ENCODE measurements around the gene NOS1AP. TPM values are rescaled to one million over a fixed set of nuclear protein-coding genes. Genes with fewer than 3 reads are reported as not detected.

NOS1AP gene
- polyA plus RNA-seq, 4 donors = 0.89 to 2.1 (median 1.7) TPM

GRCh38 chr1:162314206-162314605 is 244.7 kb downstream of the NOS1AP start:
- FAIRE-seq (no peak), DNase-seq (no peak)
- Histone ChIP-seq H3K9me3 (ENCODE audit: control insufficient read depth in 2 of 2, insufficient read depth in 1 of 2, low read depth in 1 of 2, low read length in 1 of 2) (no peaks in the 10 kb centered on the region), H3K4me3 (ENCODE audit: low read depth in 1 of 3, low read length in 3 of 3) (no peak overlapping the region), H3K27me3 (ENCODE audit: control insufficient read depth in 3 of 3, insufficient read depth in 3 of 3, low read length in 3 of 3) (peaks cover 0 to 4% (median 0%) of the 10 kb centered on the region in 3 donors), H3K4me1 (ENCODE audit: control insufficient read depth in 3 of 3, insufficient read depth in 2 of 3, low read depth in 1 of 3, low read length in 2 of 3) (peaks cover 2 to 43% (median 8%) of the 10 kb centered on the region in 3 donors), H3K27ac (ENCODE audit: low read depth in 1 of 3, low read length in 2 of 3) (no peak overlapping the region), H3K36me3 (ENCODE audit: control insufficient read depth in 3 of 3, insufficient read depth in 2 of 3, low read depth in 1 of 3, low read length in 3 of 3) (no peaks in the 10 kb centered on the region)
- WGBS, 3 donors = 90 to 95% (median 92%) methylated on average over 1 of the region's 1 CpG

GRCh38 chr1:162315673-162316072 is 246.2 kb downstream of the NOS1AP start:
- Histone ChIP-seq H3K36me3 (ENCODE audit: control insufficient read depth in 3 of 3, insufficient read depth in 2 of 3, low read depth in 1 of 3, low read length in 3 of 3) (no peaks in the 10 kb centered on the region), H3K4me3 (ENCODE audit: low read depth in 1 of 3, low read length in 3 of 3) (no peak overlapping the region), H3K27me3 (ENCODE audit: control insufficient read depth in 3 of 3, insufficient read depth in 3 of 3, low read length in 3 of 3) (peaks cover 0 to 4% (median 0%) of the 10 kb centered on the region in 3 donors), H3K27ac (ENCODE audit: low read depth in 1 of 3, low read length in 2 of 3) (no peak overlapping the region), H3K4me1 (ENCODE audit: control insufficient read depth in 3 of 3, insufficient read depth in 2 of 3, low read depth in 1 of 3, low read length in 2 of 3) (peaks cover 2 to 47% (median 11%) of the 10 kb centered on the region in 3 donors), H3K9me3 (ENCODE audit: control insufficient read depth in 2 of 2, insufficient read depth in 1 of 2, low read depth in 1 of 2, low read length in 1 of 2) (no peaks in the 10 kb centered on the region)
- DNase-seq (peak; percentile 45 to 74), FAIRE-seq (no peak)
- 11 to 47% (median 21%) methylated on average over 2 of the region's 2 CpGs for WGBS, 3 donors

DNA sequence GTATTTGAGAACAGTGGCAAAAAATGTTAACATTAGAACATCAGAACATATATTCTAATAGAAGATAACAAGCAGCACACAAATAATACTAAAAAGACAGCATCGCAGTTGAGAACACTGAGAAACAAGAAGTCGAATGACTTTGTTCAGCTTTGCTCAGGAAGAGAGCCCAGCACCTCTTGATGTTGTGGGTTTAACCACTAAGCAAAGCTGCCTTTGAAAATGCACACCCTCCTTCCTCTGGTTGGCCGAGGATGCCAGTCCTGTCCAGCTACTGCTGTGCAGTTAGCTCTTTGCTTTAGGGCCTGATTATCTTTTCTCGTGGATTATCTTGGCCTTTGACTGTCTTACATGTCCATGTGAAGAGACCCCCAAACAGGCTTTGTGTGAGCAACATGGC is 246.7 kb downstream of the NOS1AP start:
- no peak for DNase-seq
- H3K9me3 ChIP-seq (ENCODE audit: control insufficient read depth in 2 of 2, insufficient read depth in 1 of 2, low read depth in 1 of 2, low read length in 1 of 2) = no peaks in the 10 kb centered on the region
- H3K4me1 ChIP-seq (ENCODE audit: control insufficient read depth in 3 of 3, insufficient read depth in 2 of 3, low read depth in 1 of 3, low read length in 2 of 3) = peaks cover 2 to 47% (median 11%) of the 10 kb centered on the region in 3 donors
- FAIRE-seq = no peak
- H3K36me3 ChIP-seq (ENCODE audit: control insufficient read depth in 3 of 3, insufficient read depth in 2 of 3, low read depth in 1 of 3, low read length in 3 of 3) = no peaks in the 10 kb centered on the region
- 51 to 62% (median 57%) methylated on average over 4 of the region's 4 CpGs for WGBS, 3 donors
- no peak overlapping the region for H3K4me3 ChIP-seq (ENCODE audit: low read depth in 1 of 3, low read length in 3 of 3)
- H3K27me3 ChIP-seq (ENCODE audit: control insufficient read depth in 3 of 3, insufficient read depth in 3 of 3, low read length in 3 of 3) = peaks cover 0 to 4% (median 0%) of the 10 kb centered on the region in 3 donors
- no peak overlapping the region for H3K27ac ChIP-seq (ENCODE audit: low read depth in 1 of 3, low read length in 2 of 3)

DNA sequence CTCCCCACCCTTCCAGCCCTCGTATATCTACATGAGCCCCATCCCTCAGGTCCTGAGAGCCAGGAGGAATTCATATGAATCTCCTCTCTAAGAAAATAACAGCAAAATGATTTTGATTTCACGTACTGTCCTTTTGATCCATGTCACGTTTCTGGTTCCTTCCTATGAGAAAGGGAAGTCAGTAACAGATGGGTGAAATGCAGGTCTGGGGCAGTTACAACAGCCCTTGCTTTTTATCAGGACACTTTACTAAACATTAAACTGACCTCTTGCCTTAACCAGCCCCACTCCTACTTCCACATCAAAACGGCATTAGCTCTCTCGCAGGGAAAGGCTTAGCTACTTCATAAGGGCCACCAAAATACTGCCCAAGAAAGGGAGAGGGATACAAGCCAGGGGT is 248.1 kb downstream of the NOS1AP start:
- Histone ChIP-seq H3K27me3 (ENCODE audit: control insufficient read depth in 3 of 3, insufficient read depth in 3 of 3, low read length in 3 of 3) (peaks cover 0 to 4% (median 0%) of the 10 kb centered on the region in 3 donors), H3K9me3 (ENCODE audit: control insufficient read depth in 2 of 2, insufficient read depth in 1 of 2, low read depth in 1 of 2, low read length in 1 of 2) (no peaks in the 10 kb centered on the region), H3K4me1 (ENCODE audit: control insufficient read depth in 3 of 3, insufficient read depth in 2 of 3, low read depth in 1 of 3, low read length in 2 of 3) (peaks cover 9 to 55% (median 11%) of the 10 kb centered on the region in 3 donors), H3K27ac (ENCODE audit: low read depth in 1 of 3, low read length in 2 of 3) (peak overlapping the region in 1 of 3 donors; percentile 29), H3K4me3 (ENCODE audit: low read depth in 1 of 3, low read length in 3 of 3) (no peak overlapping the region), H3K36me3 (ENCODE audit: control insufficient read depth in 3 of 3, insufficient read depth in 2 of 3, low read depth in 1 of 3, low read length in 3 of 3) (no peaks in the 10 kb centered on the region)
- peak; percentile 60 to 61 for DNase-seq
- 16 to 46% (median 28%) methylated on average over 5 of the region's 5 CpGs for WGBS, 3 donors
- no peak for FAIRE-seq

DNA sequence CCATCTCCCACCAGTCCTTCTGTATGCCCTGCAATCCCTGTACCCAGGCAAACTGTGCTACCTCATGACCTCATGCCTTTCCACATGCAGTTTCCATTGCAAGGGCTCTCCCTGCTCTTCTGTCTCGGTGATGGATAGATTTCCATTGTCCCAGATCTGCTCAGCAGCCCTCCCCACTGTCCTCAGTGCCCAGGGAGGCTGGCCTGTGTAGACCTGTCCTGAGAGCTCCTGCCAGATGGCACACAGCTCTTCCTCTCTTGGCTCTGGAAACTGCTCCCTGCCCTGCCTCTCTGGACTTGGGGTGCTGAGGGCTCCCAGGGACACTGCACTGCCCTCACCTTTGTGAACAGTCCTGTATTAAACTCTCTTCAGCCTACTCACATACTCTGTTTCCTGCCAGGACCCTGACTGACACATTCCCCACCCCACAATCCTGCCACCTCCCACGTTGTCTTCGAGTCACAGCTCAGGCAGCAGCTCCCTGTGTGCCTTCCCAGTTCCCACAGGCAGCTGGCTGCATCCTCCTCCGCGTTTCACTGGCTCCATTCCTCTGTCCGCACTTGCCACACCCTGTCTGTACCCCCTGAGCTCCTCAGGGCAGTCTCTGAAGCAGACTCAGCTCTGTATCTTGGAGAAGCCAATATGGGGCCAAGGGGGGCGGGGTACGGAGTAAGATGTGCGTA is 250.1 kb downstream of the NOS1AP start:
- no peaks in the 10 kb centered on the region for H3K9me3 ChIP-seq (ENCODE audit: control insufficient read depth in 2 of 2, insufficient read depth in 1 of 2, low read depth in 1 of 2, low read length in 1 of 2)
- H3K27ac ChIP-seq (ENCODE audit: low read depth in 1 of 3, low read length in 2 of 3) = no peak overlapping the region
- FAIRE-seq = no peak
- whole genome bisulfite sequencing, 3 donors = 52 to 73% (median 71%) methylated on average over 9 of the region's 9 CpGs
- H3K4me3 ChIP-seq (ENCODE audit: low read depth in 1 of 3, low read length in 3 of 3) = no peak overlapping the region
- H3K4me1 ChIP-seq (ENCODE audit: control insufficient read depth in 3 of 3, insufficient read depth in 2 of 3, low read depth in 1 of 3, low read length in 2 of 3) = peaks cover 9 to 45% (median 11%) of the 10 kb centered on the region in 3 donors
- peaks cover 0 to 4% (median 0%) of the 10 kb centered on the region in 3 donors for H3K27me3 ChIP-seq (ENCODE audit: control insufficient read depth in 3 of 3, insufficient read depth in 3 of 3, low read length in 3 of 3)
- no peak for DNase-seq
- no peaks in the 10 kb centered on the region for H3K36me3 ChIP-seq (ENCODE audit: control insufficient read depth in 3 of 3, insufficient read depth in 2 of 3, low read depth in 1 of 3, low read length in 3 of 3)

GRCh38 chr1:162321809-162322422 is 252.4 kb downstream of the NOS1AP start:
- 75 to 86% (median 85%) methylated on average over 6 of the region's 6 CpGs for WGBS, 3 donors
- DNase-seq = peak; percentile 58 to 88
- no peak for FAIRE-seq

DNA sequence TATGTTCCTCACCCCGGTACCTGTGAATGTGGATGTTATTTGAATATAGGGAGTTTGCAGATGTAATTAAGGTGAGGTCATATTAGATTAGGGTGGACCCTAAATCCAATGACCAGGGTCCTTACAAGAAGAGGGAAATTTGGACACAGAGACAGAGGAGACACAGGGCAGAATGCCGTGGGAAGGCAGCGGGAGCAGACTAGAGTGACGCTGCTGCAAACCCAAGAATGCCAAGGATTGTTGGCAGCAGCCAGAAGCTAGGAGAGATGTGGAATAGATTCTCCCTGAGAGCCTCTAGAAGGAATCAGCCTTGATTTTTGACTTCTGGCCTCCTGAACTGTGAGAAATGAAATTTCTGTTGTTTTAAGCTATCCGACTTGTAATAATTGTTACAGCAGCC is 253.5 kb downstream of the NOS1AP start:
- 90 to 97% (median 96%) methylated on average over 5 of the region's 5 CpGs for WGBS, 3 donors
- FAIRE-seq = no peak

More at GRCh38 chr1:162321809-162322422, 252.4 kb downstream of the NOS1AP start:
- peaks cover 0 to 4% (median 0%) of the 10 kb centered on the region in 3 donors for H3K27me3 ChIP-seq (ENCODE audit: control insufficient read depth in 3 of 3, insufficient read depth in 3 of 3, low read length in 3 of 3)
- H3K4me1 ChIP-seq (ENCODE audit: control insufficient read depth in 3 of 3, insufficient read depth in 2 of 3, low read depth in 1 of 3, low read length in 2 of 3) = peaks cover 9 to 33% (median 11%) of the 10 kb centered on the region in 3 donors
- H3K4me3 ChIP-seq (ENCODE audit: low read depth in 1 of 3, low read length in 3 of 3) = no peak overlapping the region
- H3K36me3 ChIP-seq (ENCODE audit: control insufficient read depth in 3 of 3, insufficient read depth in 2 of 3, low read depth in 1 of 3, low read length in 3 of 3) = no peaks in the 10 kb centered on the region
- no peaks in the 10 kb centered on the region for H3K9me3 ChIP-seq (ENCODE audit: control insufficient read depth in 2 of 2, insufficient read depth in 1 of 2, low read depth in 1 of 2, low read length in 1 of 2)
- H3K27ac ChIP-seq (ENCODE audit: low read depth in 1 of 3, low read length in 2 of 3) = peak overlapping the region in 1 of 3 donors; percentile 40

GRCh38 chr1:162324396-162324795 is 254.9 kb downstream of the NOS1AP start:
- no peak for FAIRE-seq
- Histone ChIP-seq H3K9me3 (ENCODE audit: control insufficient read depth in 2 of 2, insufficient read depth in 1 of 2, low read depth in 1 of 2, low read length in 1 of 2) (no peaks in the 10 kb centered on the region), H3K36me3 (ENCODE audit: control insufficient read depth in 3 of 3, insufficient read depth in 2 of 3, low read depth in 1 of 3, low read length in 3 of 3) (no peaks in the 10 kb centered on the region), H3K27me3 (ENCODE audit: control insufficient read depth in 3 of 3, insufficient read depth in 3 of 3, low read length in 3 of 3) (no peaks in the 10 kb centered on the region), H3K27ac (ENCODE audit: low read depth in 1 of 3, low read length in 2 of 3) (no peak overlapping the region), H3K4me3 (ENCODE audit: low read depth in 1 of 3, low read length in 3 of 3) (no peak overlapping the region), H3K4me1 (ENCODE audit: control insufficient read depth in 3 of 3, insufficient read depth in 2 of 3, low read depth in 1 of 3, low read length in 2 of 3) (peaks cover under 1 to 9% (median 7%) of the 10 kb centered on the region in 3 donors)
- no peak for DNase-seq
- 77 to 83% (median 80%) methylated on average over 2 of the region's 2 CpGs for WGBS, 3 donors

More for the DNA sequence above, 253.5 kb downstream of the NOS1AP start:
- Histone ChIP-seq H3K4me1 (ENCODE audit: control insufficient read depth in 3 of 3, insufficient read depth in 2 of 3, low read depth in 1 of 3, low read length in 2 of 3) (peaks cover 8 to 23% (median 9%) of the 10 kb centered on the region in 3 donors), H3K4me3 (ENCODE audit: low read depth in 1 of 3, low read length in 3 of 3) (no peak overlapping the region), H3K9me3 (ENCODE audit: control insufficient read depth in 2 of 2, insufficient read depth in 1 of 2, low read depth in 1 of 2, low read length in 1 of 2) (no peaks in the 10 kb centered on the region), H3K27ac (ENCODE audit: low read depth in 1 of 3, low read length in 2 of 3) (no peak overlapping the region), H3K27me3 (ENCODE audit: control insufficient read depth in 3 of 3, insufficient read depth in 3 of 3, low read length in 3 of 3) (peaks cover 0 to 4% (median 0%) of the 10 kb centered on the region in 3 donors), H3K36me3 (ENCODE audit: control insufficient read depth in 3 of 3, insufficient read depth in 2 of 3, low read depth in 1 of 3, low read length in 3 of 3) (no peaks in the 10 kb centered on the region)
- no peak for DNase-seq
